ENCODE data around the gene GABRA6. TPM values are rescaled to one million over a fixed set of nuclear protein-coding genes. Genes with fewer than 3 reads are reported as not detected.

GABRA6 gene
- total RNA-seq, 1 experiment from 2014 or later: not detected

Other genes starting within 250 kb of the GABRA6 start
- not detected in 2 replicates for gene GABRB2, start 139.0 kb upstream of the GABRA6 start, total RNA-seq (2014; rRNA removed; shearing (Covaris generic))
- not detected in 2 replicates for gene GABRA1, start 162.4 kb downstream of the GABRA6 start, total RNA-seq (2014; rRNA removed; shearing (Covaris generic))

Data from M059J (cell line).